Measurements from ENCODE around the gene PRDM5.

DNA sequence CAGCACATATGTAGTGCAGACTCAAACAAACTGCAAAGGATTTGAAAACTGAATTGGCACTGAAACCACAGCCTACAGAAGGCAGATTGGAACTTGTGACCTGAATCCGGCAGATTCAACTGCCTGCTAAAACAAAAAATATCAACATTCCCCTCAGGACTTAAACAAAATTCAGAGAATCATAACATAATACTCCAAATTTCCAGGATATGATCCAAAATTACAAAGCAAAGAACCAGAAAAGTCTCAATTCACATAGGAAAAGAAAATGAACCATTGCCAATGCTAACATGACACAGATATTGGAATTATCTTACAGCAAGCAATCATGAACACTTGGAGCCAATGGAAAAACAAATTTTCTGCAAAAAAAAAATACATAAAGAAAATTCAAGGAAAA, 250.4 kb downstream of the PRDM5 start:
- TF ChIP-seq RBM22 (optimal IDR thresholded peaks at IDR 0.05; ENCODE audit: low read length) (no peak), NR2F6 (IDR thresholded peaks at IDR 0.05) (no peak), NR2F6 (CRISPR knock-in tag; IDR thresholded peaks at IDR 0.05) (no peak), ZNF879 (CRISPR knock-in tag; IDR thresholded peaks at IDR 0.05) (no peak), ZNF264 (CRISPR knock-in tag; IDR thresholded peaks at IDR 0.05) (no peak), HNRNPL (IDR thresholded peaks at IDR 0.05; ENCODE audit: low read depth, low read length) (no peak), JUN (CRISPR knock-in tag; IDR thresholded peaks at IDR 0.05) (no peak)
- TF ChIP-seq, protein P1, sequence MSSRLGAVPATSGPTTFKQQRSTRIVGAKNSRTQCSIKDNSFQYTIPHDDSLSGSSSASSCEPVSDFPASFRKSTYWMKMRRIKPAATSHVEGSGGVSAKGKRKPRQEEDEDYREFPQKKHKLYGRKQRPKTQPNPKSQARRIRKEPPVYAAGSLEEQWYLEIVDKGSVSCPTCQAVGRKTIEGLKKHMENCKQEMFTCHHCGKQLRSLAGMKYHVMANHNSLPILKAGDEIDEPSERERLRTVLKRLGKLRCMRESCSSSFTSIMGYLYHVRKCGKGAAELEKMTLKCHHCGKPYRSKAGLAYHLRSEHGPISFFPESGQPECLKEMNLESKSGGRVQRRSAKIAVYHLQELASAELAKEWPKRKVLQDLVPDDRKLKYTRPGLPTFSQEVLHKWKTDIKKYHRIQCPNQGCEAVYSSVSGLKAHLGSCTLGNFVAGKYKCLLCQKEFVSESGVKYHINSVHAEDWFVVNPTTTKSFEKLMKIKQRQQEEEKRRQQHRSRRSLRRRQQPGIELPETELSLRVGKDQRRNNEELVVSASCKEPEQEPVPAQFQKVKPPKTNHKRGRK (CRISPR knock-in tag; IDR thresholded peaks at IDR 0.05) = no peak
- TF ChIP-seq, protein P2, sequence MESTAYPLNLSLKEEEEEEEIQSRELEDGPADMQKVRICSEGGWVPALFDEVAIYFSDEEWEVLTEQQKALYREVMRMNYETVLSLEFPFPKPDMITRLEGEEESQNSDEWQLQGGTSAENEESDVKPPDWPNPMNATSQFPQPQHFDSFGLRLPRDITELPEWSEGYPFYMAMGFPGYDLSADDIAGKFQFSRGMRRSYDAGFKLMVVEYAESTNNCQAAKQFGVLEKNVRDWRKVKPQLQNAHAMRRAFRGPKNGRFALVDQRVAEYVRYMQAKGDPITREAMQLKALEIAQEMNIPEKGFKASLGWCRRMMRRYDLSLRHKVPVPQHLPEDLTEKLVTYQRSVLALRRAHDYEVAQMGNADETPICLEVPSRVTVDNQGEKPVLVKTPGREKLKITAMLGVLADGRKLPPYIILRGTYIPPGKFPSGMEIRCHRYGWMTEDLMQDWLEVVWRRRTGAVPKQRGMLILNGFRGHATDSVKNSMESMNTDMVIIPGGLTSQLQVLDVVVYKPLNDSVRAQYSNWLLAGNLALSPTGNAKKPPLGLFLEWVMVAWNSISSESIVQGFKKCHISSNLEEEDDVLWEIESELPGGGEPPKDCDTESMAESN (CRISPR knock-in tag; conservative IDR thresholded peaks at IDR 0.05) = no peak
